Pancreas (tissue), 10 donors: ENCODE results near the gene BLOC1S4. TPM values are rescaled to one million over a fixed set of nuclear protein-coding genes. Genes with fewer than 3 reads are reported as not detected.

Experiments used
- ATAC-seq, 4 donors: fragments of 200-7000 bp; cut with Tn5 transposase; one replicate each; pipeline versions ENCODE4 v1.8.0 to v1.9.1; 2020; ENCODE audit warnings: mild to moderate bottlenecking in 4 of 4, moderate library complexity in 4 of 4
- DNase-seq, 6 donors: peaks; one replicate each; pipeline ENCODE4 v3.0.0-alpha.2; 2020
- FAIRE-seq: peaks from 2 replicates; lab custom pipeline; 2012; peaks lifted over from hg19 to GRCh38; lab: Jason Lieb, UNC
- H3K27ac ChIP-seq, 4 donors: fragments of 200-600 bp; sonication (generic); 1 replicate in 3 of 4; 2 replicates in 1 of 4; pipeline versions ENCODE4 v1.5.0 to v1.8.0; 2020
- H3K27me3 ChIP-seq, 4 donors: fragments of 200-600 bp; one replicate each; pipeline ENCODE4 v1.8.0; 2021
- H3K36me3 ChIP-seq, 3 donors: fragments of 200-600 bp; sonication (generic) in 1 of 3; one replicate each; pipeline versions ENCODE4 v1.5.0 to v1.8.0; 2020 to 2021
- H3K4me1 ChIP-seq, 3 donors: fragments of 200-600 bp; one replicate each; pipeline ENCODE4 v1.8.0; 2021
- H3K4me3 ChIP-seq, 4 donors: fragments of 200-600 bp; sonication (generic) in 2 of 4; one replicate each; pipeline versions ENCODE4 v1.5.0 to v1.8.0; 2020 to 2021
- H3K9me3 ChIP-seq, 4 donors: fragments of 200-600 bp; one replicate each; pipeline ENCODE4 v1.8.0; 2021
- CTCF ChIP-seq, 4 donors: fragments of 200-600 bp; sonication (generic) in 3 of 4; IDR thresholded peaks; one replicate each; pipeline versions ENCODE4 v1.5.0 to v1.8.0; 2021; ENCODE audit warnings: antibody characterized with exemption in 4 of 4
- WGBS, 2 donors: extraction: QIAGEN DNeasy Blood & Tissue Kit; methylation state at CpG; one replicate each; pipeline ENCODE4 v1.1.7; 2013; 5-methylcytosine and 5-hydroxymethylcytosine counted together
- intact Hi-C, 3 donors: fragments of 100-400 bp; cut with DNase I; formaldehyde crosslinking; loops; one replicate each; pipeline versions ENCODE4 v1.11.1 to v1.14.2; 2022
- polyA plus RNA-seq, 2 donors: library from polyadenylated mRNA; stranded (reverse); fragments of 200-250 nt; gene quantifications; one replicate each; pipeline ENCODE4 v1.2.3, GENCODE V29; 2013
- total RNA-seq, 6 donors: library from RNA; stranded (reverse); fragmentation: NEBNext Ultra II Directional in 4 of 6; extraction: Animal tissue kit (Norgen Biotek cat#: 25700) in 4 of 6; gene quantifications; one replicate each; pipeline versions ENCODE4 v1.2.1 to v1.2.4, GENCODE V29; 2021 to 2023
- donor health status: healthy with polysubstance abuse.
- donor health status: DM: no; HTN: no; CAD: no; lungs with moderate emphysema.
- donor health status: DM: no; HTN: no; CAD: no.
- donor health status: control.
- donor health status: control.
- donor health status: Bipolar disorder and iron deficiency.
- donor health status: DM: yes; HTN: yes; CAD: no.
- donor health status: DM: no; HTN: no; CAD: no.
- donor health status: DM: no; HTN: no; CAD: no.
- donor health status: DM: yes; HTN: yes; CAD: no.

BLOC1S4 gene
- total and polyA plus RNA-seq, 8 donors, result 3.3 to 8.4 (median 5.1) TPM

GRCh38 chr4:6673660-6674499 lies 42.1 kb upstream of the BLOC1S4 start:
- Histone ChIP-seq H3K4me3 (peak overlapping the region; percentile 38 to 80 (median 70)), H3K27me3 (no peaks in the 10 kb centered on the region), H3K9me3 (no peaks in the 10 kb centered on the region), H3K36me3 (no peaks in the 10 kb centered on the region), H3K4me1 (peaks cover 8 to 24% (median 18%) of the 10 kb centered on the region in 3 donors), H3K27ac (peak overlapping the region in 3 of 4 donors; percentile 69 to 78 (median 73))
- no peak for TF ChIP-seq CTCF (IDR thresholded peaks at IDR 0.05)
- FAIRE-seq (peak; percentile 5), ATAC-seq (peak; percentile 92 to 97 (median 96)), DNase-seq (peak; percentile 91 to 98 (median 92))
- intact Hi-C loops, result no loop called here
- WGBS, 2 donors, result 1% methylated on average over 78 to 89 of the region's 89 CpGs

- intact Hi-C loops, result no loop called here
- Histone ChIP-seq H3K27me3 (no peaks in the 10 kb centered on the region), H3K9me3 (no peaks in the 10 kb centered on the region), H3K4me3 (peak overlapping the region; percentile 38 to 80 (median 70)), H3K4me1 (peaks cover 8 to 24% (median 18%) of the 10 kb centered on the region in 3 donors), H3K27ac (peak overlapping the region in 3 of 4 donors; percentile 69 to 78 (median 73)), H3K36me3 (no peaks in the 10 kb centered on the region)
- DNase-seq (peak in 1 of 6 donors; percentile 49), FAIRE-seq (no peak), ATAC-seq (peak; percentile 6 to 55 (median 52))
- WGBS, 2 donors, result 5 to 7% methylated on average over 40 of the region's 40 CpGs
- TF ChIP-seq CTCF (IDR thresholded peaks at IDR 0.05), result peak in 2 of 4 donors; percentile 11 to 13
Measured at GRCh38 chr4:6674500-6675149, 41.3 kb upstream of the BLOC1S4 start.

GRCh38 chr4:6676722-6677558 lies 39.0 kb upstream of the BLOC1S4 start:
- H3K4me1 ChIP-seq, result peaks cover 8 to 24% (median 18%) of the 10 kb centered on the region in 3 donors
- 90 to 91% methylated on average over 21 of the region's 21 CpGs for WGBS, 2 donors
- FAIRE-seq (no peak), DNase-seq (peak in 1 of 6 donors; percentile 28), ATAC-seq (no peak)
- H3K27ac ChIP-seq, result no peak overlapping the region
- no peak overlapping the region for H3K4me3 ChIP-seq
- H3K9me3 ChIP-seq, result no peaks in the 10 kb centered on the region
- H3K27me3 ChIP-seq, result no peaks in the 10 kb centered on the region
- intact Hi-C loops, result no loop called here
- H3K36me3 ChIP-seq, result no peaks in the 10 kb centered on the region
- TF ChIP-seq CTCF (IDR thresholded peaks at IDR 0.05), result no peak

GRCh38 chr4:6680372-6681034 lies 35.5 kb upstream of the BLOC1S4 start:
- no peak for TF ChIP-seq CTCF (IDR thresholded peaks at IDR 0.05)
- DNase-seq (no peak), FAIRE-seq (no peak), ATAC-seq (no peak)
- Histone ChIP-seq H3K4me3 (no peak overlapping the region), H3K27ac (no peak overlapping the region), H3K36me3 (no peaks in the 10 kb centered on the region), H3K9me3 (no peaks in the 10 kb centered on the region), H3K27me3 (no peaks in the 10 kb centered on the region), H3K4me1 (peaks cover 2 to 13% (median 11%) of the 10 kb centered on the region in 3 donors)
- intact Hi-C loops, result no loop called here
- 89 to 91% methylated on average over 10 of the region's 10 CpGs for WGBS, 2 donors
